Measurements from ENCODE around the gene B3GAT2. TPM values are rescaled to one million over a fixed set of nuclear protein-coding genes. Genes with fewer than 3 reads are reported as not detected.

B3GAT2 gene
- total RNA-seq, 1 donor from 2014 or later = not detected

DNA sequence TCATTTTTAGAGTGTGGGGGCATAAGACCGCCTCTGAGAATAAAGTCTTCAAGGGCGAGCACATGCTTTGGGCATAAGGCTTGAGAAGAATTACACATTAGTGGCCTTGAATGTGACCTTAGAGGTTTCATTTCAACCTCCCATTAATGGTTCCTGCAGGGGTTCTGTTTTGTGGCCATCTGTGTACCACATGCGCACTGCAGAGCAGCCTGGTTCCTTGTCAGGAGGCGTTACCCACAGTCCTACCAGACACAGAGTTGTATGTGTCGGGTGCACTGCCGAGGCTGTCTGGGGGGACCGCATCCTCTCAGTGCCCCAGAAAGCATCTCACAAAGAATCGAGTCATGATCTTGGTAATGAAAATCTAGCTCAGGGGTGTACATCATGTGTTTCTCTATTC is 115.7 kb downstream of the B3GAT2 start:
- no peak for ATAC-seq

- ATAC-seq = no peak
Observed at GRCh38 chr6:70839286-70840266, 117.3 kb downstream of the B3GAT2 start.

- ATAC-seq = no peak
Observed at GRCh38 chr6:70838907-70839285, 118.0 kb downstream of the B3GAT2 start.

DNA sequence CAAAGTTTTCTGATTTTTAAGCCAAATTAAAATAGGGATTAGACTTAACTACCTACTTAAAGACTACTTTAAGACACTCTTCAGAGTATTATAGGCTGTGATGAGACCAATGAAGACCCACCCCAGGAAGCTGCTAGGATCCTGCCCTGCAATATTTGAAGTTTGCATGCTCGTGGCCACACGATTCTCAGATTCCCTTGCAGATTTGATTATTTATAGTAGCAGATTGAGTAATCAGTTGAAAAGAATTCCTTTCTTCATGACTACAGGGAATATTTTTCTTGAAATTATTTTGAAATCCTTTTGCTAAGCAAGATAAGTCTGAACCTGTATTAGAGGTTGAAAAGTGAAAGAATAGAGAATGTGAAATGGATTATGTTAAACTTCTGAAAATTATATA is 122.3 kb downstream of the B3GAT2 start:
- ATAC-seq = no peak

- no peak for ATAC-seq
Observed at GRCh38 chr6:70831427-70831826, 125.4 kb downstream of the B3GAT2 start.

DNA sequence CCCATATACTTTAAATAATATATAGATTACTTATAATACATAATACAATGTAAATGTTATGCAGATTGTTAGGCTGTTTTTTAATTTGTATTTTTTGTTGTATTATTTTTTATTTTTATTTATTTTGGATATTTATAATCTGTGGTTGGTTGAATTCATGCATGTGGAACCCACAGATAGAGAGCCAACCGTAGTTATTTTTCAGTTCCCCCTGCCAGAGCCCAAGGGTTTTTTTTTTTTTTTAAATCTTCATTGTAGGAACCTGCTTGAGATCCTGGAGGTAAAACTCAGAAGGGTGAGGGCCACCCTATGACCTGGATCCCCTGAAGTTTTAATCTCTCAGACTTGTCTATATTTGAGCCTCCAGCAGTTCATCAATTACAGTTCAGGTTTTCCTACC is 133.2 kb downstream of the B3GAT2 start:
- no peak for ATAC-seq

- ATAC-seq = no peak
Observed at GRCh38 chr6:70821751-70822150, 135.1 kb downstream of the B3GAT2 start.

DNA sequence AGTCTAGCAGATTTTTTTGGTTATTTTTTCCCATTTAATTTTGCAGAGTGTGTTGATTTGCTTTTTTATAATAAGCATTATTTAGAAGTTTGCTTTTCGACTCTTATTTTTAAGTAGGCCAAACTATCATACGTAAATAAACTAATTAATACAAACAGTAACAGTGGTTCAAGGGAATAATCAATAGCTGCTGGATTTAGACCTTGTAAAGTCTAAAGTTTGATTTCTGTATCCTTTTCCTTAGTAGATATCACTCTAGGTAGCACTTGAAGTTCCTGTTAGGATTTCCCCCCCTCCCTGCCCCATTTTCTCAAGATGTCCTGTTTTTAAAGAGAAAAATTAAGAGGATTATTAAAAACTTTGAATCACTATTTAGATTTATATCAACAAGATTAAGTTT is 136.1 kb downstream of the B3GAT2 start:
- no peak for ATAC-seq

DNA sequence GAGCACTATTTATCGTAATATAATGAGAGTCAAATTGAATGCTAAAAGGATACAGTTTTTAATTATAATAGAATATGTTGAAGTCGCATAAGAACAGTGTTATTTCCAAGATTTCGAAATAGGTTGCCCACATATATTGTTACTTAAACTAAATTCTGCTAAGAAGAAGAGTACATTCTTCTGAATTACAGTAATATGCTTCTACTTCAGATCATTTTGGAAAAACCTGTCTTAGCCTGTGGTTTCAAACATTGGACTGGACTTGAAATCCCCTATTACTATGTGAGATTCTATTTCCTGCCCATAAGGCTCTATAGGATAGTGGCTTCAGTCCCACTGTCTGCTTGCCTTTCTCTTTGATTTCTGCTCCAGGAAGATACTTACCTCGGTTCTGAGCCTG is 137.2 kb downstream of the B3GAT2 start:
- no peak for ATAC-seq

GRCh38 chr6:70813885-70814284 is 143.0 kb downstream of the B3GAT2 start:
- no peak for ATAC-seq

- no peak for ATAC-seq
Observed at GRCh38 chr6:70811788-70812187, 145.1 kb downstream of the B3GAT2 start.
